Karpas-422 (cell line): ENCODE data around the gene KAZN. TPM values are rescaled to one million over a fixed set of nuclear protein-coding genes. Genes with fewer than 3 reads are reported as not detected.

Experiments
- DNase-seq: peaks from one replicate; pipeline ENCODE4 v3.0.0-alpha.2; 2015
- H2AFZ ChIP-seq: fragments of 200-600 bp; sonication (generic); 2 replicates; pipeline ENCODE4 v1.6.1; 2014; ENCODE audit warnings: antibody characterized with exemption, low read length, mixed read lengths
- H3K27ac ChIP-seq: fragments of 200-600 bp; sonication (generic); 2 replicates; pipeline ENCODE4 v1.5.1; 2014; ENCODE audit warnings: mild to moderate bottlenecking, low read length, moderate library complexity
- H3K27me3 ChIP-seq: fragments of 200-600 bp; sonication (generic); 2 replicates; pipeline ENCODE4 v1.6.1; 2014; ENCODE audit warnings: low read length, mixed read lengths
- H3K36me3 ChIP-seq: fragments of 200-600 bp; sonication (generic); 2 replicates; pipeline ENCODE4 v1.6.1; 2014; ENCODE audit warnings: low read length, mixed read lengths; ENCODE audit not compliant: insufficient read depth
- H3K4me1 ChIP-seq: fragments of 200-600 bp; sonication (generic); 2 replicates; pipeline ENCODE4 v1.6.1; 2014; ENCODE audit warnings: mild to moderate bottlenecking, low read length, mixed read lengths
- H3K4me2 ChIP-seq: fragments of 200-600 bp; sonication (generic); 2 replicates; pipeline ENCODE4 v1.6.1; 2014; ENCODE audit warnings: low read length, low read depth, mild to moderate bottlenecking; ENCODE audit not compliant: poor library complexity, severe bottlenecking
- H3K4me3 ChIP-seq: fragments of 200-600 bp; sonication (generic); 2 replicates; pipeline ENCODE4 v1.5.1; 2014; ENCODE audit warnings: mild to moderate bottlenecking, antibody characterized with exemption, low read length, mixed read lengths
- H3K79me2 ChIP-seq: fragments of 200-600 bp; sonication (generic); 2 replicates; pipeline ENCODE4 v1.6.1; 2014; ENCODE audit warnings: mild to moderate bottlenecking, low read length, mixed read lengths
- H3K9ac ChIP-seq: fragments of 200-600 bp; sonication (generic); 2 replicates; pipeline ENCODE4 v1.6.0; 2014; ENCODE audit warnings: low read length
- H3K9me2 ChIP-seq: fragments of 200-600 bp; sonication (generic), shearing (Covaris generic); replicated peaks from 2 replicates; pipeline ENCODE4 v1.6.0; 2014; ENCODE audit warnings: mild to moderate bottlenecking, low read length, moderate library complexity; ENCODE audit not compliant: insufficient read depth
- H3K9me3 ChIP-seq: fragments of 300-700, 200-600 bp; sonication (generic); 2 replicates; pipeline ENCODE4 v1.6.1; 2014; ENCODE audit warnings: low read length, mixed read lengths
- H4K20me1 ChIP-seq: fragments of 200-600 bp; sonication (generic); 2 replicates; pipeline ENCODE4 v1.6.1; 2014; ENCODE audit warnings: mild to moderate bottlenecking, antibody characterized with exemption, low read length, low read depth; ENCODE audit not compliant: insufficient read depth
- total RNA-seq: library from RNA; depleted of rRNA; stranded (reverse); fragments of >200 nt; shearing (Covaris generic); gene quantifications from 2 replicates; pipeline ENCODE4 v1.2.3, GENCODE V29; 2014; ENCODE audit warnings: low replicate concordance

Gene KAZN
- total RNA-seq, 1 experiment from 2014 or later, result not detected

DNA sequence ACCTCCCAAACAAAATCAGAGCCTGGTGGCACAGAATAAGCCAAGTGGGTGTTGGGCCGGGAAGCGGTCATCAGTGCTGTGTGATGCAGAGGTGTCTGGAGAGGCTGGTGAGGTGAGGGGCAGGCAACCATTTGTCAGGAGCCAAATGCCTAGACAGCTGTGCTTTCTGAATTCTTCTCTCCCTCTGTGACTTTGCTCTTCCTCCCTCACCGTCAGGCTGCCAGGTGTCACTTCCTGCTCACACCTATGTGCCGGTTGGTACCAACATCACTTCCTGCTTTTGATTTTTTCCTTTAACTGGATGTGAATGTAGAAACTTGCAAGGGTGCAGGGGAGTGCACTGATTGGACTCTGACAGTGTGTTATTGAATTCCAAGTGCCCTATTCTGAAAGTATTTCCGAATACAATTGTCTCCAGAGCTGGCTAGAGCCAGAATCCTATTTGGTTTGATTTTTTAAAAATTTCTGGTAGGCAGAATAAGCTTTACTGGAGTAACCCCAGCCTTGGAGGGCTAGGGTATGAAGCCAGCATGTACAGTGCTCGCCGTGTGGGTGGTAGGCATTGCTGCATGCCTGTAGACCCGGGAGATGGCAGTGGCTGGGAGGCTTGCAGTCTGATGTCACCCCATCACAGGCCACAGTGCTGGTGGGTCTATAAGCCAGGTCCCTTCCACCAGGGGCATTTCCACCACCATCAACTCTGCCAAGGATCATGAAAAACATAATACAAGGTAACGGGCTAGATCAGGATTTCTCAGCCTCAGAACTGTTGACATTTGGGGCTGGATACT is 210.9 kb downstream of the KAZN start:
- H3K4me3 ChIP-seq, result no peak overlapping the region
- H3K27me3 ChIP-seq, result no peaks in the 10 kb centered on the region
- H3K79me2 ChIP-seq, result no peaks in the 10 kb centered on the region
- H3K9me2 ChIP-seq, result no peaks in the 10 kb centered on the region
- no peaks in the 10 kb centered on the region for H3K36me3 ChIP-seq
- no peak overlapping the region for H3K9ac ChIP-seq
- H3K4me1 ChIP-seq, result no peaks in the 10 kb centered on the region
- no peak overlapping the region for H3K4me2 ChIP-seq
- H4K20me1 ChIP-seq, result no peaks in the 10 kb centered on the region
- H3K27ac ChIP-seq, result no peak overlapping the region
- no peak overlapping the region for H2AFZ ChIP-seq
- DNase-seq, result peak; percentile 14
- 0 out of 2 replicates have a peak, but pooled peaks cover 6% of the 10 kb centered on the region for H3K9me3 ChIP-seq

DNA sequence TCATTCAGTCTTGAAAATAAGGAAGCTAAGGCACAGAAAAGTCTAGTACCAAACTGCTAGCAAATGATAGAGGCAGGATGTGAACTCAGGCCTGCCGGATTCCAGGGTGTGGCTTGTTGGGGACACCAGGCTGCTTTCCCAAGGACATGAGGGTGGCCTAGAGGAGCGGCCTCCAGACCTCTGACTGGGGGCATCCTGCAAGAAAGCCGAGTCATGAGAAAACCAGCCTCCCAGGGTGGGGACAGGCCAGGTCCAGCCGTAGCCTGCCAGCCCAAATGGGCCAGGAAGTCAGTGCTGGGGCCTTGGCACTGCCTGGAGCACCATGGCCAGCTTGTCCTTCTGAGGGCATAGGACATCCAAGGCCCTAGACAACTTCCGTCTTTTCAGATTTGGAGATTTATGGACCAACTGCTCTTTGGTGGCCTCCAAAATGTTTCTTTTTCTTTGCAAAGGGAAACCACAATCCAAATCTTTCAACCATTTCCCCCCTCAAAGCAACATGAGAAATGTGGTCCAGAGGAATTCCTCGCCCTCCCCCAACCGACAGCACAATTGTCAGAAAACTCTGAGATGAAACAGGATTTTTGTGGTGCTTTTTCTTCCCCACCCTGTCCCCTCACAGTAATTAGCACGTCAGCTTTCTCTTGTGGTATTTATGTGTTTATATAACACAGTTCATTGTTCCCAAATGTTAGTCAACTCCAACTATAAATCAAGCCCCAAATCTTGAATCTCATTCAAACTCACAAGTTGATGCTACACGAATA is 212.3 kb downstream of the KAZN start:
- Histone ChIP-seq H3K9me3 (0 out of 2 replicates have a peak, but pooled peaks cover 6% of the 10 kb centered on the region), H4K20me1 (no peaks in the 10 kb centered on the region), H3K27ac (no peak overlapping the region), H3K9ac (no peak overlapping the region), H2AFZ (no peak overlapping the region), H3K79me2 (no peaks in the 10 kb centered on the region), H3K4me1 (no peaks in the 10 kb centered on the region), H3K9me2 (no peaks in the 10 kb centered on the region), H3K4me2 (no peak overlapping the region), H3K4me3 (no peak overlapping the region), H3K36me3 (no peaks in the 10 kb centered on the region), H3K27me3 (no peaks in the 10 kb centered on the region)
- DNase-seq, result peak; percentile 11

DNA sequence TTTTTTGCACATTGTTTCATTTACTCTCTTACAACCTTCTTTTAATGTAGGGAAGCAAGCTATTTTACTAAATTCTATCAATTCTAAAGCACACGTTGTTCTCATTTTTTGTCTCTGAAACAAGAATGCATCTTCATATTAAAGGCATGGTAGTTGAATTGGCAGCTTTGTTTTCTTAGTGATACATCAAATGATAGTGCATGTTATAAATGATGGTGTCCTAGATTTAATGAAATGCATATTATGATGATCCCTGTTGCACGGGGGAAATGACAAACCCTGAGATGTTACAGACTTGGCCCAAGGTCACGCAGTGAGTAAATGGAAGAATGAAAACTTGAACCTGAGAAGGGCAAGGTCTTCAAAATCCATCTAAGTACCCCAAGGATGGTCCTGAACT is 213.1 kb downstream of the KAZN start:
- Histone ChIP-seq H3K27me3 (no peaks in the 10 kb centered on the region), H3K79me2 (no peaks in the 10 kb centered on the region), H4K20me1 (no peaks in the 10 kb centered on the region), H3K4me3 (no peak overlapping the region), H2AFZ (no peak overlapping the region), H3K4me2 (no peak overlapping the region), H3K9me2 (no peaks in the 10 kb centered on the region), H3K9ac (no peak overlapping the region), H3K4me1 (no peaks in the 10 kb centered on the region), H3K36me3 (no peaks in the 10 kb centered on the region), H3K27ac (no peak overlapping the region), H3K9me3 (0 out of 2 replicates have a peak, but pooled peaks cover 4% of the 10 kb centered on the region)
- peak; percentile 10 for DNase-seq

DNA sequence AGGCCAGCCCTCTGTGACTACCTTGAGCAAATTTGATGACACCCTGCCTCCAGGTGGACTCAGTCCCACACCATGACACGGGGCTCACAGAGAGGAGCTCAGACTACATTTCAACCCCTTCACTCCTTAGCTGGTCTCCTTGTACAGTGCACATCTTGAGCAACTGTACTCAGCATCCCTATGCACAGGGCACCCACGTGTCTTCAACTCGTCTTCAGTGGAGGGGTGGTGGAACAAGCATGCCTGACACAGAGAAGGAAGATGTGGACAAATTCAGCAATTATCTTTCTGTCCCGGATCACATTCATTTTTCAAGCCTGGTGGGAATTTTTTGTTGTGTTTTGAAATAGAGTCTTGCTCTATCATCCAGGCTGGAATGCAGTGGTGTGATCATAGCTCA is 213.7 kb downstream of the KAZN start:
- H2AFZ ChIP-seq, result no peak overlapping the region
- H3K9me3 ChIP-seq, result no peaks in the 10 kb centered on the region
- no peak overlapping the region for H3K27ac ChIP-seq
- H3K79me2 ChIP-seq, result no peaks in the 10 kb centered on the region
- no peaks in the 10 kb centered on the region for H4K20me1 ChIP-seq
- no peak overlapping the region for H3K4me2 ChIP-seq
- no peak overlapping the region for H3K9ac ChIP-seq
- peak; percentile 25 for DNase-seq
- no peaks in the 10 kb centered on the region for H3K27me3 ChIP-seq
- H3K36me3 ChIP-seq, result no peaks in the 10 kb centered on the region
- no peaks in the 10 kb centered on the region for H3K4me1 ChIP-seq
- no peak overlapping the region for H3K4me3 ChIP-seq
- H3K9me2 ChIP-seq, result no peaks in the 10 kb centered on the region

DNA sequence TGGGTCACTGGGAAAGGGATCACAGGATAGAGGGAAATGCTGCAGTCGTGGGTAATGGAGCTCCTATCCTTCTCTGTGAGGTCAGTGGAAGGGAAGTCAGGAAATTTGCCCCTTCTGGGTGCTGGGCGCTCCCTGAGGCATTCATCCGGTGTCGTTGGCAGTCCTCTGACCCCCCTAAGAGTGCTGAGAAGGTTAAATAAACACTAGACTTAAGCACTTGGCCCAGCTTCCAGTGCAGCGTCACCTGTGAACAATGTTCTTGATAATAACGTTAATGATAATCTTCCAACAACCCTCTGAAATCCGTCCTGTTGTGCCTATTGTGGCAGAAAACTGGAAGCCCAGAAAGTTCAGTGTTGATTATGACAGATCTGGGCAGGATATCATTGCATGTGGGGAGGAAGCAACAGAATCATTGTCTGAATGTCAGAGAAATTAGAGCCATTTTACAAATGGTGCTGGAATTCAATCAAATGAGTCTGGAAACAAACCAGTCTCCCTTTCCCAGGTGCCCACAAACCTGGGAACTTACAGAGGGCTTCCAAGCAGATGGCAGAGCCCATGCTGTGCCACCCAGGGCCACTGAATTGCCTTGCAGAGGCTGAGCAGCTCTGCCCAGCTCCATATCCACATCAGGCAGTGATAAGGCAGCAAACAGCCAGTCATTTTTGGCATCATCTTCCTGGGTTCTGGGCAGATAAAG is 216.8 kb downstream of the KAZN start:
- Histone ChIP-seq H2AFZ (no peak overlapping the region), H3K36me3 (no peaks in the 10 kb centered on the region), H3K9me3 (no peaks in the 10 kb centered on the region), H3K79me2 (no peaks in the 10 kb centered on the region), H3K9me2 (no peaks in the 10 kb centered on the region), H3K27ac (no peak overlapping the region), H3K4me2 (no peak overlapping the region), H3K4me3 (no peak overlapping the region), H4K20me1 (no peaks in the 10 kb centered on the region), H3K9ac (no peak overlapping the region), H3K27me3 (no peaks in the 10 kb centered on the region), H3K4me1 (no peaks in the 10 kb centered on the region)
- DNase-seq, result no peak

DNA sequence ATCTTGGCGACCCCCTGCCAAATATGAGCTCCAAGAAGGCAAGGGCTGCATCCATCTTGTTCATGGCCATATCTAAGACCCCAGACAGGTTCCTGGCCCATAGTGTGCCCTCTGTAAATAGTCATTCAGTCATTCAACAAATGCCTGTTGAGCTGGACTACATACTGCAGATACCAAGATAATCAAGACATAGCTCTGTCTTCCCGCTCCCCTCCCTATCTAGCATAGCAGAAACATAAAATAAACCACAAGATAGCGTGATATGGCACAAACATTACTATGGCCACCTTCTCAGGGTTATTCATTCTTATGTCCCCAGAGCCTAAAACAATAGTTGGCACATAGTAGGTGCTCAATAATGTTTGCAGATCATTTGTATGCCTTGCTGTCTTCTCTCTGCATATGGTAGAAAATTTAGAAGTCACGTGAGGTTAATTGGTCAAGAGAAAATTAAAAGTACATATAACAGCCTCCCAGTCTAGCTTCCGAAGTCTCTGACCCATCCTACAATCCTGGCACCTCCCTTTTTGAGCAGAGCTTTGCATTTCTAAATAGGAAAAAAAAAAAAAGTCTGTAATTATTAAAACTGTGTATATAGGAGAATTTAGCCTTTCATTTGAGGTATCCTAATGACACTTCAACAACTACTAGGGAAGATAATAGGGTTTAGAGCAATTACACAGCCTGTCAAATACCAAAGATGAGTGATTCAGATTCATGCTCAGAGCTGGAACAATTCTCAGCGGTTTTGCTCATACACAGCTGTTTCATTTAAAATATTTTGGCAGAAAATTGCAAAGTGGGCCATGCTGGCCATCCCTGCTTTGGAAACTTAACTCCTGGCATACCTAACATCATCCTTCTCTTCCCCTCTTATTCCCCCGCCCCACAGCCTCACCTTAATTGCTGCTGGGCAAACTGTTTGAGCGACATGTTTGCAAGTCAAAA is 219.0 kb downstream of the KAZN start:
- no peaks in the 10 kb centered on the region for H3K36me3 ChIP-seq
- H3K79me2 ChIP-seq, result no peaks in the 10 kb centered on the region
- H3K4me1 ChIP-seq, result no peaks in the 10 kb centered on the region
- no peaks in the 10 kb centered on the region for H3K9me3 ChIP-seq
- no peak overlapping the region for H3K9ac ChIP-seq
- no peak for DNase-seq
- no peak overlapping the region for H3K27ac ChIP-seq
- no peaks in the 10 kb centered on the region for H4K20me1 ChIP-seq
- H3K4me3 ChIP-seq, result no peak overlapping the region
- H3K27me3 ChIP-seq, result no peaks in the 10 kb centered on the region
- H2AFZ ChIP-seq, result no peak overlapping the region
- no peaks in the 10 kb centered on the region for H3K9me2 ChIP-seq
- no peak overlapping the region for H3K4me2 ChIP-seq

DNA sequence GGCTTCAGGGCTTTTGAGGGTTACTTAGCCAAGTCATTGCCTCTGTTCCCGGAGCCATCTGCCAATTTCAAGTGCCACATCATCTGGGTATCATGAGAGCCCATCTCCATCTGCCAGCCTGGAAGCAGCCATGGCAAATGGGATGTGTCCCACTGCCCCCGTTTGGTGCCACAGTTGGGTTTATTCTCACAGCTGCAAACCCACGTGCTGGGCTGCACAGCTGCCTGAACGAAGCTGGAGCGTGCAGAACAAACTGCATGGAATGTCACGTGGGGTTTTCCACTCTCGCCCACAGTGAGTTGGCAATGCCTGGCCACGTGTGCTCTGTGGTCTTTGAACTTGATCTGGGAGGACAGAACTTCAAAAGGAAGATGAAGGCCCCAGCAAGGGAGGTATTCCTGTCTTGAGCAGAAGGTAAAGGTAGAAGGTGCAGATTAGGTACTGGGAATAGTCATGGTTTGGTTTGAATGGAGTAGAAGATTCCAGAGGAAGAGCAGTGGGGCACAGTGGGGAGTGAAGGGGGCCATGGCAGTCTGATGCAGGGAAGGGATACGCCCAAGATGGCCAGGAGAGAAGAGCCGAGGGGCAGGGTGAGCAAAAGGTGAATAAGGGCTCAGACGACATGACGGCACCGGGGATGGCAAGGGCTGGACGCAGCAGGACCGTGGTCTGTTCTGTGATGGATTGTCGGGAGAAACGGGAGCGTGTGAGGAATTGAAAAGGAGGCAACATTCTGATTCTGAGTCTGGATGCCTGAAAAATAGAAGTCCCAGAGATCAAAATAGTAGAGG is 222.0 kb downstream of the KAZN start:
- Histone ChIP-seq H3K9me3 (no peaks in the 10 kb centered on the region), H3K79me2 (no peaks in the 10 kb centered on the region), H3K36me3 (no peaks in the 10 kb centered on the region), H3K4me1 (no peaks in the 10 kb centered on the region), H3K4me3 (no peak overlapping the region), H3K9me2 (no peaks in the 10 kb centered on the region), H4K20me1 (no peaks in the 10 kb centered on the region), H3K4me2 (no peak overlapping the region), H3K27me3 (no peaks in the 10 kb centered on the region), H2AFZ (no peak overlapping the region), H3K9ac (no peak overlapping the region), H3K27ac (no peak overlapping the region)
- DNase-seq, result no peak
